OCI-LY1 (cell line): ENCODE results near the gene GATA2.

ENCODE experiments used
- H2AFZ ChIP-seq: fragments of 200-600 bp; sonication (generic), shearing (Covaris generic); 2 replicates; pipeline ENCODE4 v1.6.0; 2014; ENCODE audit warnings: antibody characterized with exemption, mild to moderate bottlenecking, low read length
- H3F3A ChIP-seq: fragments of 200-600 bp; sonication (generic), shearing (Covaris generic); 2 replicates; pipeline ENCODE4 v1.6.0; 2014; ENCODE audit warnings: mild to moderate bottlenecking, antibody characterized with exemption, low read length, moderate library complexity; ENCODE audit not compliant: insufficient read depth
- H3K27ac ChIP-seq: fragments of 200-600 bp; sonication (generic); 2 replicates; pipeline ENCODE4 v1.5.1; 2014; ENCODE audit warnings: low read length, mixed run types, mild to moderate bottlenecking, low read depth; ENCODE audit not compliant: poor library complexity, severe bottlenecking
- H3K27me3 ChIP-seq: fragments of 200-600 bp; sonication (generic); 2 replicates; pipeline ENCODE4 v1.6.0; 2014; ENCODE audit warnings: antibody characterized with exemption, mild to moderate bottlenecking, low read length, moderate library complexity; ENCODE audit not compliant: insufficient read depth
- H3K36me3 ChIP-seq: fragments of 200-600 bp; sonication (generic); 2 replicates; pipeline ENCODE4 v1.6.1; 2014; ENCODE audit warnings: mild to moderate bottlenecking, antibody characterized with exemption, low read length, moderate library complexity, mixed read lengths; ENCODE audit not compliant: insufficient read depth
- H3K4me1 ChIP-seq: fragments of 200-600 bp; sonication (generic); 2 replicates; pipeline ENCODE4 v1.5.1; 2014; ENCODE audit warnings: mild to moderate bottlenecking, low read length, moderate library complexity; ENCODE audit not compliant: insufficient read depth, severe bottlenecking
- H3K4me2 ChIP-seq: fragments of 200-600 bp; sonication (generic), shearing (Covaris generic); 2 replicates; pipeline ENCODE4 v1.6.1; 2014; ENCODE audit warnings: low read length
- H3K4me3 ChIP-seq: fragments of 200-600 bp; sonication (generic); 2 replicates; pipeline ENCODE4 v1.5.1; 2014; ENCODE audit warnings: low read length, low read depth, mild to moderate bottlenecking, mixed read lengths; ENCODE audit not compliant: poor library complexity, severe bottlenecking
- H3K79me2 ChIP-seq: fragments of 200-600 bp; shearing (Covaris generic); 2 replicates; pipeline ENCODE4 v1.6.1; 2016; ENCODE audit warnings: mixed run types, low read length, mixed read lengths; ENCODE audit not compliant: insufficient read depth
- H3K9ac ChIP-seq: fragments of 200-600 bp; sonication (generic), shearing (Covaris generic); 2 replicates; pipeline ENCODE4 v1.6.1; 2014; ENCODE audit warnings: mild to moderate bottlenecking, low read length, mixed read lengths
- H3K9me2 ChIP-seq: fragments of 200-600 bp; sonication (generic), shearing (Covaris generic); 2 replicates; pipeline ENCODE4 v1.6.1; 2014; ENCODE audit warnings: low read depth, mild to moderate bottlenecking, low read length, mixed read lengths
- H3K9me3 ChIP-seq: fragments of 200-600 bp; shearing (Covaris generic); 2 replicates; pipeline ENCODE4 v1.6.1; 2014; ENCODE audit warnings: low read length, mixed read lengths
- H4K20me1 ChIP-seq: fragments of 200-600 bp; sonication (generic), shearing (Covaris generic); 2 replicates; pipeline ENCODE4 v1.6.0; 2016; ENCODE audit warnings: mild to moderate bottlenecking, low read length; ENCODE audit not compliant: insufficient read depth
- CTCF ChIP-seq: fragments of 200-600 bp; sonication (generic), shearing (Covaris generic); IDR thresholded peaks from 2 replicates; pipeline ENCODE4 v1.5.1; 2017; ENCODE audit warnings: mild to moderate bottlenecking, antibody characterized with exemption, low read length, moderate library complexity, mixed read lengths
- EZH2 ChIP-seq: fragments of 200-600 bp; sonication (generic), shearing (Covaris generic); IDR thresholded peaks from 2 replicates; pipeline ENCODE4 v1.8.0; 2017; ENCODE audit warnings: borderline replicate concordance, mixed run types, mild to moderate bottlenecking, antibody characterized with exemption, low read length, moderate library complexity, mixed read lengths

The GATA2 gene

GRCh38 chr3:128432301-128432970, 60.6 kb downstream of the GATA2 start:
- Histone ChIP-seq H3K79me2 (no peaks in the 10 kb centered on the region), H3K4me1 (no peaks in the 10 kb centered on the region), H3F3A (no peaks in the 10 kb centered on the region), H3K4me3 (no peak overlapping the region), H3K36me3 (no peaks in the 10 kb centered on the region), H3K27me3 (peaks cover 8% of the 10 kb centered on the region; the same call in 1 of the 2 replicates), H3K9ac (no peak overlapping the region), H3K9me2 (no peaks in the 10 kb centered on the region), H4K20me1 (no peaks in the 10 kb centered on the region), H3K4me2 (no peak overlapping the region), H2AFZ (no peak overlapping the region), H3K27ac (no peak overlapping the region), H3K9me3 (no peaks in the 10 kb centered on the region)
- TF ChIP-seq CTCF: no peak
- no peak for TF ChIP-seq EZH2

- Histone ChIP-seq H3K4me1 (no peaks in the 10 kb centered on the region), H4K20me1 (no peaks in the 10 kb centered on the region), H3K27ac (no peak overlapping the region), H2AFZ (no peak overlapping the region), H3K9ac (no peak overlapping the region), H3F3A (no peaks in the 10 kb centered on the region), H3K27me3 (peaks cover 8% of the 10 kb centered on the region; the same call in 1 of the 2 replicates), H3K36me3 (no peaks in the 10 kb centered on the region), H3K9me2 (no peaks in the 10 kb centered on the region), H3K79me2 (no peaks in the 10 kb centered on the region), H3K4me2 (no peak overlapping the region), H3K9me3 (no peaks in the 10 kb centered on the region), H3K4me3 (no peak overlapping the region)
- TF ChIP-seq CTCF (no peak), EZH2 (no peak)
Observed at GRCh38 chr3:128431803-128432300, 61.1 kb downstream of the GATA2 start.

GRCh38 chr3:128430731-128431130, 62.3 kb downstream of the GATA2 start:
- Histone ChIP-seq H3K9me2 (no peaks in the 10 kb centered on the region), H3K79me2 (no peaks in the 10 kb centered on the region), H3K9ac (no peak overlapping the region), H4K20me1 (no peaks in the 10 kb centered on the region), H3F3A (no peaks in the 10 kb centered on the region), H3K4me2 (no peak overlapping the region), H3K27ac (no peak overlapping the region), H2AFZ (no peak overlapping the region), H3K36me3 (no peaks in the 10 kb centered on the region), H3K27me3 (peaks cover 8% of the 10 kb centered on the region; the same call in 1 of the 2 replicates), H3K9me3 (no peaks in the 10 kb centered on the region), H3K4me3 (no peak overlapping the region), H3K4me1 (peaks cover 4% of the 10 kb centered on the region)
- TF ChIP-seq EZH2 (no peak), CTCF (no peak)
